NCI-H1092 treated with DMSO at 0.1 percent for 48 hours (cell line): ENCODE results near the gene ASPSCR1.

Source experiments
- DNase-seq: peaks from one replicate; lab custom pipeline; 2025; lab: John Stamatoyannopoulos, UW

The ASPSCR1 gene

DNA sequence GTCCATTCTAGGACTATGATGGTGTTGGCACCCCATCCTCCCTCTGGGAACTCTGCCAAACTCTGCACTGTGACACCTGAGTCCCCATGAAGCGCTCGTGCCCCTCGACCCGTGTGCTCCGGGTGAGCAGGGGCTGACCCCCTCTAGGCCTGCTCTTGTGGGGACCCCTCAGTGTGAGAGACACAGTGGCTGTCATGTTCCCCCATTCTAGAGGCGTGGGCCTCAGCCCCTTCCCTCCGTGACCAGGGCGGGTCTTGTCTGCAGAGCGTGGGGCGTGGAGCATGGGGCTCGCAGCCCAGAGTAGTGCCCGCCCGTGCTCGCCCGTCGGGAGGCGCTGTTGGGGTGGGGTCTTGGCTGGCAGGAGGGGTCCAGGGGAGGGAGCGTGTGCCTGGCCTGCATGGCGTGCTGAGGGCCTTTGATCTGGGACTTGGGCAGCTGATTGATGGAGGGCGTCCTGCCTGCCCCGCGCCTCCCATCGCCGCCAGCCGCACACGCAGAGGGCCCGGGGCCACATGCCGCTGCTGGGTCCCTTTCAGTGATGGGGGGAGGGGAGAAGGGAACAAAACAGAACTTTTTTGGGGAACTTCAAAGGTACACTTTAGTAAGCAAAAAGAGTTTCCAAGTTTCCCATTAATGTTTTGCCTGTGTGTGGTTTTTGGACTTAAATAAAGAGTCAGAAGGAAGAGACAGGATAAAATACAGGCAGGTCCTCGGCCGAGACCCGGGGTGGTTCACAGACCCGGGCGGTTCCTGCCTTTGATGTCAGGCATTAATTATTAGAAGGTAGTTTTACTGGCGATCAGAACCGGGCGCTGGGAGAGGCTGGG, 22.8 kb downstream of the ASPSCR1 start:
- no peak for DNase-seq

GRCh38 chr17:82000803-82001570, 23.6 kb downstream of the ASPSCR1 start:
- no peak for DNase-seq

- DNase-seq: no peak
These were observed 24.2 kb downstream of the ASPSCR1 start for GRCh38 chr17:82001571-82002056.

DNA sequence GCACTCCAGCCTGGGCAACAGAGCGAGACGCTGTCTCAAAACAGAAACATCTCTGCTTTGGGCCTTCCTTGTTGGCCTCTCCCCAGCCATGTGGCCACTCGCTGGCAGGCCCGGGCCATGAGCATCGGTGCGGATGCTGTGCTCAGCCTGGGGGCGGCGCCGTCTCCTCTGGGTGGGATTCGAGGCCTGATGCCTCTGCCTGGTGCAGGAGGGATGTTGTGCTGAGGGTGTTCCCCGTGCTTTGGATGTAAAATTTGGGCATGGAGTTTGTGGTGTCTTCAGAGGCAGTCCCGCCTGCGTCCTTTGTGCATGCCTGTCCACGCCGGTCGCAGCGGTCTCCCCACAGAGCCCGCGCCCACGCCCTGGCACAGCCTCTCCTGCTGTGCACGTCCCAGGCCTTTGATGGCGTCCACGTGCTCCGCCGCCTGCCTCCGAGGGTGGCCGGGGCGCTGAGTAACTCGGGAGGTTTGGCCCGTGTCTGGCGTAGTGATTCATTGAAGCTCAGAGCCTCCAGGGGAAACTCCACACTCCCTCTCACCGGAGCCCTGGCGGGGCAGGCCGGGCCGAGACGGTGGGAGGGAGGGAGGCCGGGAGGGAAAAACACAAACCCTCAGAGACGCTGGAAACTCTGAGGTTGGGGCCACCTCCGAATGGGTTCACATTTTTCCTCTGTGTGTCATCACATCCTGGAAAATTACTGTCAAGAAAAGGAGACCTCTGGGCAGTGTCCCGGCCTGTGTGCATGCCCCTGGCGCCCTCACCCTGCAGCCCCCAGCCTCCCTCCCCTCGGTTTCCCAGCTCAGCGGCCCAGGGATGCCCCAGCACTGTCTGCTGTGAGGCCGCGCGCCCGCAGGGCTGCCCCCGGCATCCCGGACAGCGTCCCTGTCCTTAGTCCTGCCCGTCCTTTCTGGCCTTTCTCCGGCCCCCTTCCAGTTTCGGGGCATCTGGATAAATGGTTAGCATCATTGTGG, 26.3 kb downstream of the ASPSCR1 start:
- no peak for DNase-seq

DNA sequence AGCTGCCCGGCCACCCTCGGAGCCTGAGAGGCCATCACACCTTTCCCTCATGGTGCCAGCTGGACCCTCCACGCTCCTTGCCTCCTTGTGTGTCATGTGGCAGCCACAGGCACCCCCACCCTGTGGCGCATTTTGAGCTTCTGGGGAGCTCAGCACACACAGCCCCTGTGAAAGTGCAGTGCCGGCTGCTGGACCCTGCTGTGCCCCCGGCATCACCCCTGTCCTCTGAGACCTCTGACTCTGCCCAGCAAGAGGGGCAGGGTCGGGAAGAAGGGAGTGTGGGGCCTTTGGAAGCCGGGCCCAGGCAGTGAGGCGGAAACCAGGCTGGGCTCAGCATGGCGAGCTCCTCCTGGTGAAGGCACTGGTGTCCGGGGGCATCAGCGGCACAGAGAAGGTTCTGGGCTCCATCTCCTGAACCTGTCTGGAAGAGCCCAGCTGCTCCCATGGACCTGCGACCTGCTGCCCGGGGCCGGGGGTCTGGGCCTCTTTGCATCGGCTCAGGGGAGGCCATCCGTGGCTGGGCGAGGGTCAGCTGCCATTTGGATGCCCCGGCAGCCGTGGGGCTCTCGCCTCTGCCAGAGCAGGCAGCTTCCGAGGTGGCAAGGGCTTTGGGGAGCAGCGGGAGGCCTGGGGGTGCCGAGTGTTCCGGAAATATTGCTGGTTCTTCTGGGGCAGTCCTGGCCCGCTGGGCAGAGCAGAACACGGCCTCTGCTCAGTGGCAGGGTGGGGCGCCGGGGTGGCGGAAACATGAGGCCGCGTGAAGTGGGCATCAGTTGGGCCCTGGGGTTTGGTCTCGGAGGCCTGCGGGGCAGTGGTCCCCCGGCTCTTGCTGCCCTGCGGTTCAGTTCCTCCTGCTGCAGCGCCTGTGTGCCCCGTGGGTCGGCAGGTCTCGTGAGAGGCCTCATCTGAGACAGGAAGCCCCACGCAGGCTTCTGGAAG, 27.4 kb downstream of the ASPSCR1 start:
- no peak for DNase-seq

DNA sequence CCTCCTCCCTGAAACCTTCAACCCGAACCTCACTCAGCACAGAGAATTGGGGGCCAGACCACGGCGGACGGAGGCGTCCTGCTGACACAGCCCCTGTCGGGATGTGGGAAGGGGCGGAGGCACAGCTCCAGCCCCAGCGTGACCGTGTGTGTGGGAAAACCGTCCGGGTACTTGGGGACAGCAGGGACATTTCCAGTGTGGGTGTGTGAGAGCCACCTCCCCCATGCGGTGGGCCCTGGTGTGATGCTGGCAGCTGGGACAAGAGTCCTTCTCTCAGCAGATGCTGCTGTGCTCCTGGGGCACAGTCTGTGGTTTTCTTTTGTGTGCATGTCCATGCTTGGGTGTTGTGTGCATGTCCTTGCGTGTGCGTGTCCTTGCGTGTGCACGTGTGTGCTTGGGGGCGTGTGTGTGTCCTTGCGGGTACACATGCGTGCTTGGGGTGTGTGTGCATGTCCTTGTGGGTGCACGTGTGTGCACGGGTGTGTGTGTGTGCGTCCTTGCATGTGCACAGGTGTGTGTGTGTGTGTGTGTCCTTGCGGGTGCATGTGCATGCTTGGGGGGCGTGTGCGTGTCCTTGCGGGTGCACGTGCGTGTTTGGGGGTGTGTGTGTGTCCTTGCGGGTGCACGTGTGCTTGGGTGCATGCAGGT, 28.4 kb downstream of the ASPSCR1 start:
- no peak for DNase-seq

DNA sequence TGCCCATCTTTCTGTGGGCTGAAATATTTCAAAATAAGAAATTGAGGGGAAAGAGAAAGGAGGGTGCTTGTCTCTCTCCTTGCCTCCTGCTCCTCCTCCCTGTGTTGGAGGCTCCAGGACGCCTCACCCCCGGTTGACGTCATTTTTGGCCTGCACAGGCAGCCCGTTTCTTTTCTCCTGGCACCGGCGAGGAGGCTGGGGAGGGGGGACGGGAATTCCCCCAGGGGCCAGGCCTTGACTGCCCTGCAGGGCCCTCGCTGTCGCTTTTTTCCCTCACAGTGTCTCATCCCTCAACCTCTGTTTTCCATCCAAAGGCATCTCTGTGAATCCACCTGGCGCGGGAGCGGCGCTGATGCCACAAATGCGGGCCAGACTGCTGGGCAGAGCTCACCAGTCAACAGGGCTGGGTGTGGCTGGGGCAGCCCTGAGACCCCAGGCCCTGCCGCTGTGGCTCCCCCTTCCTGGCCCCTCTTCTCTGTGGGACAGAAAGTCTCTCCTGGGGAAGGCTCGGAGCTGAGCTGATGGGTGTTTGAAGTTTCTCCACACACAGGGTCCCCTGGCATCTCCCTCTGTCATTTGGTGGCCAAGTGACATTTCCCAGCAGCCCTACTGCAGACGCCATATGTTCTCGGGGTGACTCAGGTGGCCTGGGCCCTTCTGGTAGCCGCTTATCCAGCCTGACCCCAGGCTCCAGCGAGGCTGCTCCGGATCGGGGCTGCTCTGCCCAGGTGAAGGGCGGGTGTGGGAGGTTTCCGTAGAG, 29.2 kb downstream of the ASPSCR1 start:
- no peak for DNase-seq

DNA sequence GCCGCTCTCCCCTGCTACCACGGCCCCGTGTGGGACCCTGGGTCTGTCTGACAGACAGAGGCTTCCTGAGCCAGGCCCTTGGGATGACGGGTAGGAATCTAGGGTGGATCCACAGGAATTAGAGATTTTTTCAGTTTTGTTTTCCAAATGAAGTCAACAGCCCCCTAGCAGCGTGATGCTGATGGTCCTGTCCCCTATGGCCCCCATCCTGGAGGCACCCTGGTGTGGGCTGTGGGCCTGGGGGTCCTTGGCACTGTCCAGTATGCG, 29.7 kb downstream of the ASPSCR1 start:
- DNase-seq: no peak

DNA sequence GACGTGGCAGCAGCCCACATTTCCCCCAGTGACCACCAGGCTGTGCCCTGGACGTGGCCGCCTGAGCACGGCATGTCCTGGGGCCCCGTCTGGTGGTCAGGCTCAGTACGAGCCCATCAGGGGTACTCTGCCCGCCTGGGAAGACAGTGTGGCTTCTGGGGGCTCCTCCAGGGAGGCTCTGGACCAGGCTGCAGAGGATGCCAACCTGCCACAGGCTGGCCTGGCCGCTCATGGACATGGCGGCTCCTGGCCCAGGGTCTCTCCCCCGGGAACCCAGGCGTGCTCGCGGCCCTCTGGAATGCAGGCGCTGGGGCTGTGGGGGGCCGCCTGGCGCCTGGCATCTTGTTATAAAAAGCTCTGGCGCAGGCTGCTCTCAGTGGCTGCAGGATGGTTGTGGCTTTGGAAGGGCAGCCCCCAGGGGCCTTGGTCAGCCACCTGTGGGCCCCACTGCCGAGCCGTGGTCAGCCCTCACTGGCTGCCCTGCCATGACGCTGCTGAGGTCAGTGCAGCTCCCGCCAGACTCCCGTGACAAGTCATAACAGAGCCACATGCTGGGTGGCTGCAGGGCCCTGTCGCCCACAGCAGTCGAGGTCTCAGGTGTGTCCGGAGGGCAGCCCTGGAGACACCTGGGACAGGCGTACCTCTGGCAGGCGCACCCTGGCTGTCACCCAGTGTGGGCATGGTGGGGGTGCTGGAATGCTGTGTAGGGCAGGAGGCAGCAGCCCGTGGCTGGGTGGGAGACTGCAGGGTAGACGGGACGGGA, 30.2 kb downstream of the ASPSCR1 start:
- no peak for DNase-seq

DNA sequence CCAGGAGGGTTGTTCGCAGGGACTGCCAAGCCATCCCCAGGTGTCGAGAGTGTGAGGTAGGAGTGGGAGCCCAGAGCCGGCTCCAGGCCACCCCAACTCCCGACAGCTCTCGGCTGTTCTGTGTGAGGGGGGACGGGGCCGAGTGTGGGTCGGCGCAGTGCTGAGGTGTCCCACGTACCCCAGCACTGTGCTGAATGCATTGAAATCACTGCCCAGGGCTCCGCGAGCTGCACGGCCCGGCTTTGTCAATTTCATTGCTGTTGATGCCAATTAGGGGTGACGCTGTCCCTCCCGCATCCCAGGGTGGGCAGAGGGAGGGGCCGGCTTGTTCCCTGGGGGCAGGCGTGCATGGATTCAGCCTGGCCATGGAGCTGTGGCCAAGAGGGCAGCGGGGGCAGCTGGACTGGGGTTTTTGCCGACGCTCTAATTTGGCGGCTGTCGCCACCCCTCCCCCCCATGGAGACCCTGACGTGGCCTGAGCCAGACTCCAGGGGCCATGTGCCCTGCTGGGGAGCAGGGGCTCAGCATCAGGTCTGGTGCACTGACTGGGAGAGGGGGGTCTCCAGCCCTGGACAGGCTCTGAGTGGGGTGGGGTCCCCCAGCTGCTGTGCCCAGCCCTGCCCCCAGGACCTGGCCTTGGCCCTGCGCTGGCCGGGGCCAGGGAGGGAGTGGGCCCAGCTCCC, 31.0 kb downstream of the ASPSCR1 start:
- no peak for DNase-seq

GRCh38 chr17:82008941-82009405, 31.5 kb downstream of the ASPSCR1 start:
- DNase-seq: no peak

DNA sequence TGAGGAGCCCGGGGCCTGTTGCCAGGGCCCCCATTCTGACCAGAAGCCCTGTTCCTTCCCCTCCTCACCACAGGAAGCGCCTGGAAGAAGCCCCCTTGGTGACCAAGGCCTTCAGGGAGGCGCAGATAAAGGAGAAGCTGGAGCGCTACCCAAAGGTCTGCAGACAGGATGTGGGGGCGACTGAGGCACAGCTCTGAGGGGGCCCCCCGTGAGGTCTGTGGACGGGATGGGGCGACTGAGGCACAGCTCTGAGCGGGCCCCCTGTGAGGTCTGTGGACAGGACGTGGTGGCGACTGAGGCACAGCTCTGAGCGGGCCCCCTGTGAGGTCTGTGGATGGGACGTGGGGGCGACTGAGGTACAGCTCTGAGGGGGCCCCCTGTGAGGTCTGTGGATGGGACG, 32.0 kb downstream of the ASPSCR1 start:
- DNase-seq: no peak

GRCh38 chr17:82010575-82011525, 33.4 kb downstream of the ASPSCR1 start:
- DNase-seq: no peak

DNA sequence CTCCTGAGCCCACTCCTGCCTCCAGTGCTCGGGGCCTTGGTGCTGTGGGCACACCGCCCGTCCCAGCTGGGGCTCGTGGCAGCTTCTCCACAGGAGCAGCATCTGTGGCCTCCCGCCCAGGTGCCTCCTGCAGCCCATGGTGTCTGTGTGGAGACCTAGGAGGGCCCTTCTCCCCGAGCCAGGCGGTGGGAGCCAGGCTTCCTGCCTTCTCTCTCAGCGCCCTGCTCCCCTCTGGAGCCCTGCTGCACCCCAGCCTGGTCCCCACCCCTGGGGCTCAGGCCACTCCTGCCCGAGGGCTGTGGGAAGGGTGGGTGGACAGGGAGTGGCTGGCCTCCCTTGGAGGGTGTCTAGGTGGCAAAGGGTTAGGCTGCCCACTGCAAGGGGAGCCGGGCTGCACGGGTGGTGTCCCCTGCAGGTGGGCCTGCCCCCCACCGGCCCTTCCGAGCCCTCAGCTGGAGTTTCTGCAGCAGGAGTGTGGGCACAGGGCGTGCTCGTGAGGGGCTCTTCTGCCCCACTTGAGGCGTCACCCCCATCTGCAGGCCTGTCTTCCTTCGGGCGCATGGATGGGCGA, 34.3 kb downstream of the ASPSCR1 start:
- DNase-seq: no peak

GRCh38 chr17:82012261-82012639, 34.8 kb downstream of the ASPSCR1 start:
- DNase-seq: no peak

- DNase-seq: no peak
These were observed 35.3 kb downstream of the ASPSCR1 start for GRCh38 chr17:82012640-82013295.
